PC-3 (cell line): Measurements from ENCODE around the gene PYGO1.

ENCODE experiments used
- EZH2 ChIP-seq: fragments of 300-600 bp; sonication (generic); IDR thresholded peaks from one replicate; pipeline ENCODE4 v1.6.1; 2017; ENCODE audit warnings: antibody characterized with exemption, mild to moderate bottlenecking, low read length; ENCODE audit not compliant: unreplicated experiment
- EZH2phosphoT487 ChIP-seq: fragments of 300-600 bp; sonication (generic); IDR thresholded peaks from 2 replicates; pipeline ENCODE4 v1.6.1; 2018; ENCODE audit warnings: mild to moderate bottlenecking, antibody characterized with exemption, low read length, borderline replicate concordance
- TF ChIP-seq, protein P1 (sequence below): fragments of 300-600 bp; sonication (generic); conservative IDR thresholded peaks from 2 replicates; pipeline ENCODE4 v1.5.1; 2017; ENCODE audit warnings: antibody characterized with exemption, low read depth, mild to moderate bottlenecking, low read length

DNA sequence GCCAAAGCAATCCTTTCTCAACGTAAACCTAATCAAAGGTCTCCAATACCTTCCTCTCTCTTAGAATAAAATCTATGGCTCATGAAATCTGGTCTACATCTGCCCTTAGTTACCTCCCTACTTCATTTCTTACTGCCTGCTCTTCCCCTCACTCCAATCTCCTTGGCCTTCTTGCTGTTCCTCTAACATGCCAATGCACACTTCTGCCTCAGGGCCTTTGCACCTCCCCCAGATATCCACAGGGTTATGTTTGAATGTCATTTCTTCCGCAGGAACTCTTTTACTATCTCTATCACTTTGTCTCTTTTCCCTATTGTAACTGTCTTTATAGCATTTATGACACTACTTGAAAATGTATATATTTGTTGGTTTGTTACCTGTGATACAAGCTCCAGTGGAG, 44.3 kb upstream of the PYGO1 start:
- TF ChIP-seq, protein P1, sequence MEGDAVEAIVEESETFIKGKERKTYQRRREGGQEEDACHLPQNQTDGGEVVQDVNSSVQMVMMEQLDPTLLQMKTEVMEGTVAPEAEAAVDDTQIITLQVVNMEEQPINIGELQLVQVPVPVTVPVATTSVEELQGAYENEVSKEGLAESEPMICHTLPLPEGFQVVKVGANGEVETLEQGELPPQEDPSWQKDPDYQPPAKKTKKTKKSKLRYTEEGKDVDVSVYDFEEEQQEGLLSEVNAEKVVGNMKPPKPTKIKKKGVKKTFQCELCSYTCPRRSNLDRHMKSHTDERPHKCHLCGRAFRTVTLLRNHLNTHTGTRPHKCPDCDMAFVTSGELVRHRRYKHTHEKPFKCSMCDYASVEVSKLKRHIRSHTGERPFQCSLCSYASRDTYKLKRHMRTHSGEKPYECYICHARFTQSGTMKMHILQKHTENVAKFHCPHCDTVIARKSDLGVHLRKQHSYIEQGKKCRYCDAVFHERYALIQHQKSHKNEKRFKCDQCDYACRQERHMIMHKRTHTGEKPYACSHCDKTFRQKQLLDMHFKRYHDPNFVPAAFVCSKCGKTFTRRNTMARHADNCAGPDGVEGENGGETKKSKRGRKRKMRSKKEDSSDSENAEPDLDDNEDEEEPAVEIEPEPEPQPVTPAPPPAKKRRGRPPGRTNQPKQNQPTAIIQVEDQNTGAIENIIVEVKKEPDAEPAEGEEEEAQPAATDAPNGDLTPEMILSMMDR, result no peak
- TF ChIP-seq EZH2 (no peak), EZH2phosphoT487 (no peak)
